Activated CD4-positive, alpha-beta memory T cell treated with anti-CD3 and anti-CD28 coated beads, Interleukin-2, amount 10 ng/mL, durations not matched to agents 7 days and 5 days (primary cell): ENCODE data around the gene NT5DC2. TPM values are rescaled to one million over a fixed set of nuclear protein-coding genes. Genes with fewer than 3 reads are reported as not detected.

Experiments
- CTCF ChIA-PET: fragments of 350-600 bp; sonication (Branson Sonifier 250); formaldehyde crosslinking; loops from one replicate; lab custom pipeline; 2021; ENCODE audit warnings: antibody characterized with exemption, inconsistent platforms; lab: Charles Lee
- POLR2A ChIA-PET: fragments of 350-600 bp; sonication (Branson Sonifier 250); formaldehyde crosslinking; loops from one replicate; lab custom pipeline; 2021; ENCODE audit warnings: antibody characterized with exemption; lab: Charles Lee
- DNase-seq: peaks from one replicate; pipeline ENCODE4 v3.0.0-alpha.2; 2020
- H3K27ac Mint-ChIP-seq: one replicate; pipeline ENCODE4 v1.8.0; 2021; ENCODE audit warnings: mild to moderate bottlenecking, mixed read lengths
- H3K27me3 Mint-ChIP-seq: one replicate; pipeline ENCODE4 v1.8.0; 2021; ENCODE audit warnings: mixed read lengths
- H3K36me3 Mint-ChIP-seq: one replicate; pipeline ENCODE4 v1.8.0; 2021; ENCODE audit warnings: low read depth, mixed read lengths
- H3K4me1 Mint-ChIP-seq: one replicate; pipeline ENCODE4 v1.8.0; 2021; ENCODE audit warnings: mixed read lengths
- H3K4me3 Mint-ChIP-seq: one replicate; pipeline ENCODE4 v1.8.0; 2021; ENCODE audit warnings: mild to moderate bottlenecking, mixed read lengths
- H3K9me3 Mint-ChIP-seq: one replicate; pipeline ENCODE4 v1.8.0; 2021; ENCODE audit warnings: mixed read lengths
- total RNA-seq, 2 experiments: library from RNA; stranded (reverse); gene quantifications; one replicate each; pipeline ENCODE4 v1.2.3, GENCODE V29; 2021

NT5DC2 gene
- total RNA-seq, 2 experiments from 2014 or later: 26.2 to 28.1 TPM

- Mint-ChIP-seq H3K9me3 (no peaks in the 10 kb centered on the region), H3K4me3 (no peak overlapping the region), H3K27ac (no peak overlapping the region), H3K4me1 (no peaks in the 10 kb centered on the region), H3K36me3 (peaks cover 39% of the 10 kb centered on the region), H3K27me3 (no peaks in the 10 kb centered on the region)
- POLR2A ChIA-PET: no interaction called here
- no peak for DNase-seq
- CTCF ChIA-PET: interaction anchor here (1.0 kb wide), 1 partner anchor 25 kb away, joined by 3 read pairs; no protein-coding TSS in a partner anchor
Measured at GRCh38 chr3:52481819-52482521, 51.7 kb downstream of the NT5DC2 start.

DNA sequence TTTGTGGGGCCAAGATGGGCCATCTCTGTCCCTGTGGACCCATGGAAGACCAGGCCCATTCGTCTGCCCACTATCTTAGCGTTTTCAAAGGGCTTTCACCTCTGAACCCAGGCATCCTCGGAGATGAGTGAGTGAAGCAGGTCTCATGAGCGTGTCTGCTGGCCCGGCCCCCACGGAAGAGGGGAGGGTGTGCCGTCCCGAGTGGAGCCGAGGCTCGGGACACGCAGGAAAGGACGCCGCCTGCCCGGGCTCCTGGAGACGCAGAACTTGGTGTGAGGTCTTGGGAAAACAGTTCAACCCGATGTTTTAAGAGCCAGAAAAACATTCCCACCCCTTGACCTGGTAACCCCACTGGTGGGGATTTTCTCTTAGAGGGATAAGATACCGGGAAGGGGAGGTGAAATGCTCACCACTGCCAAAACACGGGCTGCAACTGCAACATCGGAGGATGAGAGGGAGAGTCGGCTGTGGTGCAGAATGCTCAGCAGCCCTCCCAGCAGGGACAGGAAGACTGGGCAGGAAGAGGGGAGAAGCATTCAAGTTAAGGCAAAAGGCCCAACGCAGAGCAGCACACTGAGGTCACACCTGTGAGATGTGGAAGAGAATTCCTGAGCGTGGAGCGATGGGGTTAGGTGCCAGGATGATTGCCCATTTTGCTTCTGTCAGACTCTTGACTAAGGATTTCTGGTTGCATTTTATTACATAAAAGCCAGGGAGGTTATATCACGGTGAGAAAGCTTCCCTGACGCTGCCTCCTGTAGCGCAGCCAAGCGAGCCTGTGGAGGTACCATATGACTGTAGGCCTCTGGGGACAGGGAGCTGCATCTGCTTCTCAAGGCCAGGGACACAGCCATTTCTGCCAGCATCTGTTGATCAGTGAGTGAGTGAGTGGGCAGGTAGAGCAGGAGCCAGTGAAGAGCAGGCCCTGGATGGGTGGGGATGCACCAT lies 52.6 kb downstream of the NT5DC2 start:
- Mint-ChIP-seq H3K27me3 (no peaks in the 10 kb centered on the region), H3K27ac (no peak overlapping the region), H3K4me1 (no peaks in the 10 kb centered on the region), H3K36me3 (peaks cover 43% of the 10 kb centered on the region), H3K4me3 (no peak overlapping the region), H3K9me3 (no peaks in the 10 kb centered on the region)
- CTCF ChIA-PET: interaction anchor here (1.0 kb wide), 1 partner anchor 24 kb away, joined by 3 read pairs; no protein-coding TSS in a partner anchor
- no peak for DNase-seq
- POLR2A ChIA-PET: no interaction called here

- Mint-ChIP-seq H3K4me1 (no peaks in the 10 kb centered on the region), H3K27me3 (no peaks in the 10 kb centered on the region), H3K36me3 (peaks cover 41% of the 10 kb centered on the region), H3K27ac (no peak overlapping the region), H3K9me3 (no peaks in the 10 kb centered on the region), H3K4me3 (no peak overlapping the region)
- POLR2A ChIA-PET: no interaction called here
- no peak for DNase-seq
- CTCF ChIA-PET: no interaction called here
Measured at GRCh38 chr3:52479877-52480575, 53.6 kb downstream of the NT5DC2 start.

DNA sequence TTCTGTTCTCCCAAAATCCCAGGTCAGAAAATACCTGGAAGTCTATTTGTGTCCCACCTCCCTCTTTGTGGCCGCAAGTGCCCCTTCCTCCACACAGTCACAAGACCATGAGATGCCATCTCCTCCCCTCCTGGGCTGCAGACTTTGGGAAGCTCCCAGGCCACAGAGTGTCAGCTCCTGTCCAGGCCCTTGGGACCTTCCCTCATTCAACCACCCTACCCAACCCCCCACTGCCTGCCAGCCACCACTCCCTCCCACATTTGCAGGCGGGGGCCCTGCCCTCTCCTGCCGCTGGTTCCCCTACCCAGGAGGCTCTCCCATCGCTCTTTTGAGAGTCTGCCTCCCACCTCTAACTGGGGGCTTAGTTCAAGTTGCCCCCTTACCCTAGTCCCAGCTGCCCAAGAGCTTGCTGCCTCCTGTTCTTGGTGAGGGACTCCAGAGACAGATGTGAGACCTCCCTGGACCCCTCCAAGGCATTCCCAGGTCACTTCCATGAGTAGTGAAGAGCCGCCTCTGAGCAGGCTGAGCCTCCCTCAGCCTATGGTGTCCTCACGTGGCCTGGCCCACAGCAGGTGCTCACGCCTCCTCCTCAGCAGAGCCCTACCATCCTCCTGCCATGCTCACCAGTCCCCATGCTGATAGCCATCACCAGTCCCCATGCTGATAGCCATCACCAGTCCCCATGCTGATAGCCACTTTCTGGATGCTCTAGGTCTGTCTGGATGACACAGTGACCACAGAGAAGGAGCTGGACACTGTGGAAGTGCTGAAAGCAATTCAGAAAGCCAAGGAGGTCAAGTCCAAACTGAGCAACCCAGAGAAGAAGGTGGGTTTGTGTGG lies 54.4 kb downstream of the NT5DC2 start:
- Mint-ChIP-seq H3K4me3 (no peak overlapping the region), H3K27ac (no peak overlapping the region), H3K4me1 (no peaks in the 10 kb centered on the region), H3K36me3 (peaks cover 46% of the 10 kb centered on the region), H3K9me3 (no peaks in the 10 kb centered on the region), H3K27me3 (no peaks in the 10 kb centered on the region)
- ChIA-PET POLR2A (no interaction called here), CTCF (no interaction called here)
- no peak for DNase-seq

GRCh38 chr3:52477796-52478095 lies 55.9 kb downstream of the NT5DC2 start:
- POLR2A ChIA-PET: no interaction called here
- Mint-ChIP-seq H3K9me3 (no peaks in the 10 kb centered on the region), H3K27me3 (no peaks in the 10 kb centered on the region), H3K27ac (no peak overlapping the region), H3K36me3 (peaks cover 58% of the 10 kb centered on the region), H3K4me3 (no peak overlapping the region), H3K4me1 (no peaks in the 10 kb centered on the region)
- no peak for DNase-seq
- CTCF ChIA-PET: no interaction called here

GRCh38 chr3:52477076-52477795 lies 56.4 kb downstream of the NT5DC2 start:
- Mint-ChIP-seq H3K4me1 (no peaks in the 10 kb centered on the region), H3K27me3 (no peaks in the 10 kb centered on the region), H3K27ac (no peak overlapping the region), H3K36me3 (peaks cover 59% of the 10 kb centered on the region), H3K4me3 (no peak overlapping the region), H3K9me3 (no peaks in the 10 kb centered on the region)
- CTCF ChIA-PET: no interaction called here
- POLR2A ChIA-PET: no interaction called here
- DNase-seq: no peak

Other genes starting within 250 kb of the NT5DC2 start
- gene GLYCTK, start 246.0 kb downstream of the NT5DC2 start, total RNA-seq: 10 to 100 TPM; 33.2 to 35.3 TPM
- 10 to 100 TPM; 20.7 to 21.8 TPM for gene DNAH1, start 217.5 kb downstream of the NT5DC2 start, total RNA-seq
- gene BAP1, start 123.8 kb downstream of the NT5DC2 start, total RNA-seq: 100 to 1,000 TPM in 1 of 2 experiments, 10 to 100 TPM in 1; 90.4 to 100 TPM
- gene PHF7, start 123.2 kb downstream of the NT5DC2 start, total RNA-seq: 10 to 100 TPM; 22.6 to 23.6 TPM
- under 1 TPM; 0.18 to 0.20 TPM for gene SEMA3G, start 88.8 kb downstream of the NT5DC2 start, total RNA-seq
- gene TNNC1, start 79.8 kb downstream of the NT5DC2 start, total RNA-seq: 1 to 10 TPM; 2.3 to 2.5 TPM
- 10 to 100 TPM; 73.8 to 75.0 TPM for gene NISCH, start 78.3 kb downstream of the NT5DC2 start, total RNA-seq
- gene STAB1, start 38.5 kb downstream of the NT5DC2 start, total RNA-seq: not detected
- gene UQCC5, start 2.7 kb upstream of the NT5DC2 start, total RNA-seq: 10 to 100 TPM in 1 of 2 experiments, 1 to 10 TPM in 1; 8.7 to 10.7 TPM
- 10 to 100 TPM; 69.0 to 70.2 TPM for gene PBRM1, start 152.1 kb upstream of the NT5DC2 start, total RNA-seq
- gene GNL3, start 152.2 kb upstream of the NT5DC2 start, total RNA-seq: 10 to 100 TPM; 66.8 to 67.5 TPM
- 10 to 100 TPM; 43.4 to 46.7 TPM for gene GLT8D1, start 171.9 kb upstream of the NT5DC2 start, total RNA-seq
- 100 to 1,000 TPM; 107 to 108 TPM for gene SPCS1, start 172.2 kb upstream of the NT5DC2 start, total RNA-seq
- gene NEK4, start 237.1 kb upstream of the NT5DC2 start, total RNA-seq: 10 to 100 TPM; 17.8 to 19.1 TPM
- not detected for gene ITIH1, start 243.7 kb upstream of the NT5DC2 start, total RNA-seq